Embryonic facial prominence (tissue), 1 donor: ENCODE measurements around the gene CHSY1.
A peak's percentile ranks its signal among the peaks of the same experiment; 100 is the strongest.
"Not testable (repeated sequence)": the region's sequence is repeated elsewhere in the genome, so short reads cannot be mapped to it uniquely, and the experiment has no call there.

ENCODE experiments used
- DNase-seq: peaks from one replicate; pipeline ENCODE4 v3.0.0-alpha.2; 2016; ENCODE audit errors: extremely low spot score

CHSY1 gene, protein sequence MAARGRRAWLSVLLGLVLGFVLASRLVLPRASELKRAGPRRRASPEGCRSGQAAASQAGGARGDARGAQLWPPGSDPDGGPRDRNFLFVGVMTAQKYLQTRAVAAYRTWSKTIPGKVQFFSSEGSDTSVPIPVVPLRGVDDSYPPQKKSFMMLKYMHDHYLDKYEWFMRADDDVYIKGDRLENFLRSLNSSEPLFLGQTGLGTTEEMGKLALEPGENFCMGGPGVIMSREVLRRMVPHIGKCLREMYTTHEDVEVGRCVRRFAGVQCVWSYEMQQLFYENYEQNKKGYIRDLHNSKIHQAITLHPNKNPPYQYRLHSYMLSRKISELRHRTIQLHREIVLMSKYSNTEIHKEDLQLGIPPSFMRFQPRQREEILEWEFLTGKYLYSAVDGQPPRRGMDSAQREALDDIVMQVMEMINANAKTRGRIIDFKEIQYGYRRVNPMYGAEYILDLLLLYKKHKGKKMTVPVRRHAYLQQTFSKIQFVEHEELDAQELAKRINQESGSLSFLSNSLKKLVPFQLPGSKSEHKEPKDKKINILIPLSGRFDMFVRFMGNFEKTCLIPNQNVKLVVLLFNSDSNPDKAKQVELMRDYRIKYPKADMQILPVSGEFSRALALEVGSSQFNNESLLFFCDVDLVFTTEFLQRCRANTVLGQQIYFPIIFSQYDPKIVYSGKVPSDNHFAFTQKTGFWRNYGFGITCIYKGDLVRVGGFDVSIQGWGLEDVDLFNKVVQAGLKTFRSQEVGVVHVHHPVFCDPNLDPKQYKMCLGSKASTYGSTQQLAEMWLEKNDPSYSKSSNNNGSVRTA

GRCh38 chr15:101251830-101252820, at the start of gene CHSY1:
TSS of gene CHSY1 (minus strand) at chr15:101252048. CDS start at chr15:101251456, 592 bp downstream.
- DNase-seq = peak; percentile 66

GRCh38 chr15:101296418-101297405, 44.9 kb upstream of the CHSY1 start:
- DNase-seq = no peak

DNA sequence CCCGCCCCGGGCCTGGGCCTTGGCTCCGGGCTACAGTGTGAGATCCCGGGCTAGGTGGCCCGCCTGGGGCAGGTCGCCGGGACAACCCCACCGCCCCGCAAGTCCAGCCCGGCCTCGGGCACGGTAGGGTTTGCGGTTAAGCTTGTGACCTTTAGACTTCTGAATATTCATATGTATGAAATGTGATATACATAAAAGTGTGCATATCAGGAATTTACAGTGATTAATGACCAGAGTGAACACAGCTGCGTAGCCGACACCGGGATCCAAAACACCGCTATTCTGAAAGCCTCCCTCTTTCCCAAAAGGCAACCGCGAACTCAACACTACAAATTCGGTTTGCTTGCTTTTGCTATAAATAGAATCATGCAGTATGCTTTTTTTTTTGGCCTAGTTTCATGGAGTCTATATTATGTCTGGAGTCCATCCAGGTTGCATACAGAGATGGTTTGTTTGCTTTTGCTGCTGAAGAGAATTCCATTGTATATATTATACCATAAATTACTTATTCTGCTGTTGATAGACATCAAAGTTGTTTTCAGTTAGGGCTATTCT, 43.8 kb upstream of the CHSY1 start:
- DNase-seq = peak; percentile 46

GRCh38 chr15:101294731-101295606, 43.1 kb upstream of the CHSY1 start, which contains the start of gene SNRPA1:
TSS of gene SNRPA1 (minus strand) at chr15:101295248. CDS start at chr15:101295178, 70 bp downstream.
- peak; percentile 89 for DNase-seq

GRCh38 chr15:101293122-101293521, 41.3 kb upstream of the CHSY1 start:
- DNase-seq = no peak

- DNase-seq = no peak
Observed at GRCh38 chr15:101288905-101289513, 37.2 kb upstream of the CHSY1 start.

- DNase-seq = not testable (repeated sequence)
Observed at GRCh38 chr15:101287342-101287741, 35.5 kb upstream of the CHSY1 start.

DNA sequence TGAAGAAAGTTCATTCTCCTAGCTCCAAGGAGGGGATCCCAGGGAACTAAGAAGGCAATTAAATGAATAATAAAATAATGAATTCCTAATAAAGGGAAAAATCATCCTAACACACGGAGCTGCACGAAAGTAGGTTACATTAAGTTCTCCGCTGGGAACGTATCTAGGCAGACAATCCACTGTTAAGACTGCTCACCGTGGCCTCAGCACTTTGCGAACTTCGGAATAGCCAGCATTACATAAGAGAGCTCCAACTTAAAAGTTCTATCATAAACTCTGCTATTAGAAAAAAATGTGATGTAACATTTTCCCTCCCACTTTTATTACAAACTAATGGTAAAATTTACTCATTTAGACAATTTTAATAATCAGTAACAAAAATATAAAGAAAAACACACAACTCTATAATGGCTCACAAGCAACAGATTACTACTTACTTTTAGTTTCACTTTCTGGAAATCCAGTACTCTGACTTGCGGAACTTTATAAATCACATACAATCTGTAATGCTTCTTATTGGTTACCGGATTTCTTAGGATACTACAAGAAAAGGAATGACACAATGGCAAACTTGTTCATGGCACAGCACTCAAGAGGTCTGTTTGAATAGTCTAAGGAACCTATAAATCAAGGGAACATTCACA, 34.7 kb upstream of the CHSY1 start:
- no peak for DNase-seq

GRCh38 chr15:101283931-101284330, 32.1 kb upstream of the CHSY1 start:
- no peak for DNase-seq

- DNase-seq = no peak
Observed at GRCh38 chr15:101280007-101280406, 28.2 kb upstream of the CHSY1 start.

DNA sequence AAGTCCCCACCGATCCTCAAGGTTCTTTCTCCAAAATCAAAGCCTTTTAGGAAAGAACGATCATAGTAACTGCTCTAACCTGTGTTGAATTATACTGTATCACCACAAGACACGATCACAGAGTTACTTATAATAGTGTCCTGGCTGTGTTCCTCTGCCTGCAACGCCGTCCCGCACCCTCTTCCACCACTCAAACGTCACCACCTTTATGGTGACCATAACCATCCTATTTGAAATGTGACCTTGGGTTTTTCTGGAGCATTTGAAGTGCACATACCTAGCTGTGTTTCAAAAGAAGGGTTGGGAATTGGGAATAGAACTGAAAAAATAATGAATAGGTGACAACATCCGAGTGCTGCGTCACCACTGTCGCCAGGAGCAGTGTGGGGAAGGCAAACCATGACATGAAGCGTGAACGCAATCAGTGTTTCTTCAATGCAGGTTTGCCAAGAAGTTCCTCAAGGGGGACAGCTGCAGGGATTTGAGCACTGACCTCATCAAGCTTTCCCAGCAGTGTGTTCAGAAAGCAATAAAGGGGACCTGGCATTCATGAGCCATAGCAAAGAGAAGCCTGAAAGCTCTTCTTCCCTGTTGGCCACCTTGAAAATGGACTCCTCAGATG, 26.2 kb upstream of the CHSY1 start:
- no peak for DNase-seq

DNA sequence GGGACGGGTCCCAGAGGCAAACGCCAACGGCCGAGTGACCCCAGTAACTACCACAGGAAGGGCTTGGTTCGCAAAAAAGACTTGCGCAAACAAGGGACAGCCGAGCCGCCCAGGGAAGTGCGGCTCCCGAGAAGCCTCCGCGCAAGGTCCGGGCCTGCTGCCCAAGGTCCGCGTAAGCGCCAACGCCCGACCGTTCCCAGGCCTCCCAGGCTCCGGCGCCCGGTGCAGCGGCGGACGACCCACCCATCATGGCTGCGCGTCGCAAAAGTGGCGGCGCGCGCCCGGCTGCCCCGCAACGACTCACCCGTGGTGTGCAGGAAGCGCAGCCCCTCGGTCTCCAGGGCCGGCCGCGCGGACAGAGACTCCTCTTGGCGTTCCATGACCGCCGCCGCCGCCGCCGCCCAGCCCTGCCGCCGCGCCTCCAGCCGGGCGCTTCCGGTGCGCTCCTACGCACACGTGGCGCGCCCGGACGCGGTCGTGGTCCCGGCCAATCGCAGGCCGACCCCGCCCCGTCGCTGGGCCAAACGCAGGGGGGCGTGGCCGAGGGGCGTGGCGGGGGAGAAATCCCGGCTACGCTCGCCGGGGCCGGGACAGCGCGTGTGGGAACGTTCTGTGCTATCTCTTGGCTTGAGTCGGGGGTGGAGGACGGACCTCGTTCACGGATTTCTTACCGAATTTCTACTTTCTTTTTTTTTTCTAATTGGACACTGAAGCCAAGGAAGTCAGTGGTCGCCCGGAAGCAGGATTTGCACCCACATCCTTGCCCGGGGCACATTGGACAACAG, 25.4 kb upstream of the CHSY1 start, which contains the start of gene SELENOS:
Gene SELENOS (minus strand): TSS at position 448 of the 785 bp plus-strand sequence. CDS start 68 bp downstream, at position 380.
- DNase-seq = no peak

DNA sequence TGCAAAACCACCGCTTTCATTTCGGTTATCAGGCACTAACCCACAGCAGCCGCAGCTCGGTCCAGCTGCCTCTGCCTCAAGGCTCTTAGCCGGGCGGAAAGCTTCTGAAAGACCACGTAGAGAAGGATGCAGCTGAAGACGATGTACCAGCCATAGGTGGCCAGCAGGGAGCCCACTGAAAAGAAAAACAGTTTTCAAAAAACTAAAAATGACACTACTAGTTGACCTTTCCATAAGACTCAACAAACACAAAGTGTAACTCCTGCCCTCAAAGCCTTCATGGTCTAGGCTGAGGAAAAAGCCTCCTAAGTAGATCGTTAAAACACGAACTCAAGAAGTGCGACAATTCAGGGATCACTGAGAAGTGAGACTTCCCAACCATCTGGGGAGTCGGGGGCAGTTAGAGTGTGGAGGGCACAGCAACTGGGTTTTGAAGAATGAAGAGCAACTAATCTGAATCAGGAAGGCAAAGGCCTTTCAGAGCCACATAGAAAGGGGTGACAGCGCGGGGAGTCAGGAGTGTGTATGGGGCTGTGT, 24.7 kb upstream of the CHSY1 start:
- no peak for DNase-seq

DNA sequence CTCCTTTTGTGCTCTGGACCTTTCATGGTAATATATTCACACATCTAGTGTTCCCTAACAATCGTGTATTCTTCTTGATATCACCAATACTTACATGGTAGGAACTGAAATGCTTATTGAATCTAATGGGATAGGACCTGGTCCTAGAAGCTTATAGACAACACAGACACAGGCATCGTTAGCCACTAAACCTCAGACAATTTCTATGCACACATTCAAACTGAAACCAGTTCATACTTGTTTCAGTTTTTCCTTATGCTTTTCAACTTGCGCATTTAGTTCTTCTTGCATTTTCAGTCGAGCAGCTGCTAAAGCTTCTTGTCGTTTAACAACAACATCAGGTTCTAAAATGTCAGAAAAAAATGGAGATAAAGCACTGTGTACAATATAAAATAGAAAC, 23.2 kb upstream of the CHSY1 start:
- DNase-seq = no peak

- no peak for DNase-seq
Observed at GRCh38 chr15:101273534-101273933, 21.7 kb upstream of the CHSY1 start.

- no peak for DNase-seq
Observed at GRCh38 chr15:101272584-101272983, 20.7 kb upstream of the CHSY1 start.
